ENCODE results near the gene TSPAN12. TPM values are rescaled to one million over a fixed set of nuclear protein-coding genes. Genes with fewer than 3 reads are reported as not detected.

The TSPAN12 gene
- total and polyA plus RNA-seq, 2 of the 4 experiments (the other 2 are of a cell fraction): 0.36 to 0.72 TPM

- Histone ChIP-seq H3K4me3 (ENCODE audit: insufficient read depth, low read depth, low read length) (no peak overlapping the region), H2AFZ (replicated peaks; ENCODE audit: low read length, poor library complexity) (no peak overlapping the region), H3K4me1 (ENCODE audit: control insufficient read depth, insufficient read depth, low read length) (no peaks in the 10 kb centered on the region), H3K9me1 (ENCODE audit: insufficient read depth, low read length) (no peaks in the 10 kb centered on the region), H3K9me3 (ENCODE audit: control insufficient read depth, insufficient read depth, low read length) (no peaks in the 10 kb centered on the region), H3K27ac (ENCODE audit: insufficient read depth, low read length) (no peak overlapping the region), H2BK120ac (ENCODE audit: low read depth, low read length) (no peak overlapping the region), H2BK20ac (ENCODE audit: low read depth, low read length) (no peak overlapping the region), H3K23ac (ENCODE audit: low read depth, low read length) (no peak overlapping the region), H3K27me3 (ENCODE audit: control insufficient read depth, insufficient read depth, low read length) (no peaks in the 10 kb centered on the region), H3K9ac (ENCODE audit: low read depth, low read length) (no peak overlapping the region), H3K14ac (replicated peaks; ENCODE audit: low read depth, low read length) (no peak overlapping the region), H4K91ac (ENCODE audit: insufficient read depth, low read depth, low read length) (no peak overlapping the region), H3K36me3 (ENCODE audit: control insufficient read depth, insufficient read depth, low read length) (no peaks in the 10 kb centered on the region), H4K5ac (ENCODE audit: low read depth, low read length) (no peak overlapping the region), H3K4me2 (ENCODE audit: low read depth, low read length) (no peak overlapping the region), H3K56ac (ENCODE audit: extremely low read depth, insufficient read depth, low read length) (no peak overlapping the region), H4K20me1 (ENCODE audit: insufficient read depth, low read length) (no peaks in the 10 kb centered on the region), H2BK15ac (ENCODE audit: low read depth, low read length) (no peak overlapping the region), H2AK5ac (ENCODE audit: low read depth, low read length) (no peak overlapping the region), H2BK5ac (ENCODE audit: low read depth, low read length, poor library complexity, severe bottlenecking) (no peak overlapping the region), H2AK9ac (replicated peaks; ENCODE audit: low read depth, low read length, poor library complexity) (no peak overlapping the region), H3K79me1 (ENCODE audit: low read depth in 1 of 2, low read length in 2 of 2) (no peaks in the 10 kb centered on the region), H3K4ac (ENCODE audit: low read depth, low read length) (no peak overlapping the region), H3K18ac (ENCODE audit: low read depth, low read length) (no peak overlapping the region), H4K8ac (ENCODE audit: low read depth in 2 of 2, low read length in 2 of 2) (no peak overlapping the region)
- DNase-seq: no peak
- no TSS peak for BruUV-seq (replicated peaks)
- no peak for TF ChIP-seq POLR2A (IDR thresholded peaks at IDR 0.05; ENCODE audit: low read depth, low read length)
- no peak for TF ChIP-seq MAZ (IDR thresholded peaks at IDR 0.05; ENCODE audit: borderline replicate concordance, low read depth, low read length)
- TF ChIP-seq CEBPB (IDR thresholded peaks at IDR 0.05; ENCODE audit: low read depth, low read length): no peak
- TF ChIP-seq SMC3 (IDR thresholded peaks at IDR 0.05; ENCODE audit: low read depth, low read length): no peak
- TF ChIP-seq ELK1 (IDR thresholded peaks at IDR 0.05; ENCODE audit: borderline replicate concordance, low read depth, low read length): no peak
- TF ChIP-seq BHLHE40 (IDR thresholded peaks at IDR 0.05; ENCODE audit: low read depth, low read length): no peak
- no peak for TF ChIP-seq NFE2L2 (IDR thresholded peaks at IDR 0.05; ENCODE audit: low read depth, low read length)
- no peak for TF ChIP-seq MXI1 (IDR thresholded peaks at IDR 0.05; ENCODE audit: borderline replicate concordance, low read depth, low read length)
- no peak for TF ChIP-seq RAD21 (IDR thresholded peaks at IDR 0.05; ENCODE audit: low read length)
- TF ChIP-seq FOS (IDR thresholded peaks at IDR 0.05; ENCODE audit: low read depth, low read length): no peak
- no peak for TF ChIP-seq RCOR1 (IDR thresholded peaks at IDR 0.05; ENCODE audit: insufficient replicate concordance, low read length)
- no peak for TF ChIP-seq MAFK (IDR thresholded peaks at IDR 0.05; ENCODE audit: low read depth, low read length)
- no peak for TF ChIP-seq RFX5 (IDR thresholded peaks at IDR 0.05; ENCODE audit: low read depth, low read length)
- TF ChIP-seq, protein P1, sequence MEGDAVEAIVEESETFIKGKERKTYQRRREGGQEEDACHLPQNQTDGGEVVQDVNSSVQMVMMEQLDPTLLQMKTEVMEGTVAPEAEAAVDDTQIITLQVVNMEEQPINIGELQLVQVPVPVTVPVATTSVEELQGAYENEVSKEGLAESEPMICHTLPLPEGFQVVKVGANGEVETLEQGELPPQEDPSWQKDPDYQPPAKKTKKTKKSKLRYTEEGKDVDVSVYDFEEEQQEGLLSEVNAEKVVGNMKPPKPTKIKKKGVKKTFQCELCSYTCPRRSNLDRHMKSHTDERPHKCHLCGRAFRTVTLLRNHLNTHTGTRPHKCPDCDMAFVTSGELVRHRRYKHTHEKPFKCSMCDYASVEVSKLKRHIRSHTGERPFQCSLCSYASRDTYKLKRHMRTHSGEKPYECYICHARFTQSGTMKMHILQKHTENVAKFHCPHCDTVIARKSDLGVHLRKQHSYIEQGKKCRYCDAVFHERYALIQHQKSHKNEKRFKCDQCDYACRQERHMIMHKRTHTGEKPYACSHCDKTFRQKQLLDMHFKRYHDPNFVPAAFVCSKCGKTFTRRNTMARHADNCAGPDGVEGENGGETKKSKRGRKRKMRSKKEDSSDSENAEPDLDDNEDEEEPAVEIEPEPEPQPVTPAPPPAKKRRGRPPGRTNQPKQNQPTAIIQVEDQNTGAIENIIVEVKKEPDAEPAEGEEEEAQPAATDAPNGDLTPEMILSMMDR (conservative IDR thresholded peaks at IDR 0.05; ENCODE audit: low read depth, low read length): no peak
- no peak for TF ChIP-seq USF2 (IDR thresholded peaks at IDR 0.05; ENCODE audit: low read depth, low read length)
- TF ChIP-seq CHD1 (IDR thresholded peaks at IDR 0.05; ENCODE audit: low read depth, low read length): no peak
- dilution Hi-C loops (cut with HindIII; ENCODE audit: low sequenced_read_pairs, unreplicated experiment): no loop called here
- ChIA-PET CTCF (no interaction called here), POLR2A (ENCODE audit: unreplicated experiment) (no interaction called here)
- in situ Hi-C loops (cut with MboI; ENCODE audit: low sequenced_read_pairs): no loop called here
- intact Hi-C loops (cut with micrococcal nuclease): no loop called here
- no peak for ATAC-seq (ENCODE audit: low read depth)
These were observed 82.2 kb downstream of the TSPAN12 start for GRCh38 chr7:120775755-120776154.
